Mesodermal cell (in vitro differentiated cells): ENCODE data around the gene GSE1.

Experiments
- H3K27ac ChIP-seq: 2 replicates; pipeline ENCODE4 v1.7.0; 2013; ENCODE audit warnings: mild to moderate bottlenecking, low read depth, low read length, moderate library complexity; ENCODE audit not compliant: severe bottlenecking
- H3K36me3 ChIP-seq: 2 replicates; pipeline ENCODE4 v1.7.1; 2013; ENCODE audit warnings: mild to moderate bottlenecking, low read length, moderate library complexity; ENCODE audit not compliant: control insufficient read depth, insufficient read depth
- H3K4me1 ChIP-seq: one replicate; pipeline ENCODE4 v1.7.1; 2013; ENCODE audit warnings: mild to moderate bottlenecking, low read length; ENCODE audit not compliant: insufficient read depth, control insufficient read depth, poor library complexity, severe bottlenecking
- H3K4me3 ChIP-seq: 2 replicates; pipeline ENCODE4 v1.7.0; 2013; ENCODE audit warnings: low read length, control low read depth, mild to moderate bottlenecking; ENCODE audit not compliant: insufficient read depth, poor library complexity, severe bottlenecking; ENCODE audit errors: extremely low read depth
- H3K9me3 ChIP-seq: 2 replicates; pipeline ENCODE4 v1.7.1; 2013; ENCODE audit warnings: mild to moderate bottlenecking, low read length, moderate library complexity; ENCODE audit not compliant: control insufficient read depth
- WGBS, 2 experiments: methylation state at CpG; one replicate each; pipeline ENCODE4 v1.1.5; 2013; ENCODE audit warnings: missing lambda C conversion rate in 2 of 2; ENCODE audit not compliant: insufficient coverage in 2 of 2; 5-methylcytosine and 5-hydroxymethylcytosine counted together

The GSE1 gene

DNA sequence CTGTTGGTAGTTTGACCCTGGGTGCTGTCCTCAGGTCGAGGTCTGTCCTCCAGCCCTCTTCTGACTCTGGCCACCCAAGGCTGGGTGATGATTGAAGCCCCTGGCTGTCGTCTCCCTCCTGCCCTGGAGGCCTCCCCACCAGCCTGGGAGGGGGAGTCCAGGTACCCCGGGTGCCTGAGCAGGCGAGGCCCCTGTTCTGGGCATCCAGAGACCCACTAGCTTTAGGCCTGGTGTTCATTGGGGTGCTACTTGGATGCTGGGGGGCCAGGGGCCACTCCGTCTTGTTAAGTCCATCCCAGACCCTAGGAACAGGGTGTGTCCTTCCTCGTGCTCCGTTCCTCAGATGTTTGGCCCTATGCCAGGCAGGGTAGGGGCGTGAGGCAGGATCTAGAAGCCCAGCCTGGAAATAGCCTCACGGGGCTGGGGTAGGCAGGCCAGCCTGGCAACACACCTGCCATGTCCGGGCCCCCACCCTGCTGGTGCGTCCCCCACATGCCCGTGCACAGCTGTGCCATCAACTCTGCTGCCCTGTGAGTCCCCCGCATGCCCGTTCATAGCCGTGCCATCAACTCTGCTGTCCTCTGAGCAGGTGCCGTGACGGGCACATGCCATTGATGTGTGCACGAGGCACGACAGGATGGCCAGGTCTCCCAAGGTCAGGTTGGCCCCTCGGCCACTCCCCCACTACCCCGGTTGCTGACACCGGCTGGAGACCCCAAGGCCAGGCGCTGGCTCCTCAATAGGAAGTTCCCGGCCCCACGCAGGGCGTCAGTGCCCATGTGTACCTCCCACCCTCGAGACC is 38.7 kb downstream of the GSE1 start:
- H3K36me3 ChIP-seq, result peaks cover 31% of the 10 kb centered on the region
- H3K27ac ChIP-seq, result peak overlapping the region; percentile 62
- H3K4me3 ChIP-seq, result no peak overlapping the region
- peaks cover 6% of the 10 kb centered on the region for H3K4me1 ChIP-seq
- H3K9me3 ChIP-seq, result no peaks in the 10 kb centered on the region
- WGBS, 2 experiments, result 95 to 96% methylated on average over 23 to 26 of the region's 27 CpGs

DNA sequence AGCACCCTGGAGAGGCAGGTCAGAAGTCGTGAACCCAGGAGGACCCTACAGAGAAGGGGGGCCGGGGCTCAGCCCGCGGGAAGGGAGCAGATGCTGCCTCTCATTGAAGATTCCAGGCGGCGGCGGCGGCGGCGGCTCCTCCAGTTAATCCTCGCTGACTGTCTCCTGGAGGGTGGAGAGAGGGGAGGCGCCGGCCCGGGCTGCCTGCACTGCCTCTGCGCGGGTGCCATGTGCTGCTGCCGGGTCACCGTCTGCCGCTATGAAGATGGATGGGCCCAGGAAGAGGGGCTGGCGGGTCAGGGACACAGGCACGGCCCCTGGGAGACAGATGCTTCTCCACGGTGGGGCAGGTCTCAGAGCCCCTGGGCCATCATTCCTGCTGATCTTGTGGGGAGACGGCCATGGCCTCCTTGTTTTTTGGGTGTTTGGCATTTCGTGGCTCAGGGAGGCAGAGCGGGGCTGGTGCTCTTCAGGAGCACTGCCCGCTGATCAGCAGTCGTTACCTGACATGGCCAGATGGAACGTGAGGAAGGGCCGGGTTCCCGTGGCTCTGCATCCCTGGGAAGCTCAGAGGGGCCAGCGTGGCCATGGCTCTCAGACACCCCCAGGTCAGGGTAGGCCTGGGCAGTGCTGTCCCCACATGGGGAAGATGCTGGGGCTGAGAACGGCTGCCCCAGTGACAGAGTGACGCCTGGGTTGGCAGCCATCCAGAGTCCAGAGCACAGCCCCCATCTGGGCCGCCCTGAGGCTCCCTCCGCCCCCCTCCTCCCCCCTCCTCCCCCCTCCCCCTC is 39.5 kb downstream of the GSE1 start:
- peaks cover 37% of the 10 kb centered on the region for H3K36me3 ChIP-seq
- peak overlapping the region; percentile 62 for H3K27ac ChIP-seq
- H3K9me3 ChIP-seq, result no peaks in the 10 kb centered on the region
- H3K4me1 ChIP-seq, result peaks cover 6% of the 10 kb centered on the region
- WGBS, 2 experiments, result 81 to 84% methylated on average over 26 to 28 of the region's 35 CpGs
- no peak overlapping the region for H3K4me3 ChIP-seq

DNA sequence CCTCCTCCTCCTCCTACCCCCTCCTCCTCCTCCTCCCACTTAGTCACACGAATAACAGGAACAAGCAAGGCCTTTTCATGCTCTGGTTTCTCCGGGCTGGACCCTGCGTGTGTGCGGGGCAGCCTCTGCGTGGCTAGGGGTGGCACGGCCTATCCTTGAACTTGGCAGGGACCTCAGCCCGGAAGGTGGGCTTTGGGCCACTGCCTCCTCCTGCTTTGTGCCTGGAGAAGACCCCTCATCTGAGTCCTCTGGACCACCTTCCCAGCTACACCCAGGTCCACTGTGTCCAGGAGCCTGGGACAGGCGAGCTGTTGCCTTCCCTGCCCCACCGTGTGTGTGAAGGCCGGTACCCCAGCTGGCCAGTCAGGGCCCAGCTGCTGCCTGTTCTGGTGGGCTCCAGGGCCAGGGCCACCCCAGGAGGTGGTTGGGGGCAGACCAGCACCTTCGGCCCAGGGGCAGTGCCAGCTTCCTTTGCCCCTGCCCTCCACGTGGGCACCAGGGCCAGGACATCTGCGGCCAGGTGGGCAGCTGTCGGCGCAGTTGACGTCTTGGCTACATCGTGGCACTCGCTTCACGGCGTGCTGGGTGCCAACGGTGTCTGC is 40.3 kb downstream of the GSE1 start:
- Histone ChIP-seq H3K4me3 (no peak overlapping the region), H3K27ac (no peak overlapping the region), H3K36me3 (peaks cover 45% of the 10 kb centered on the region), H3K4me1 (peaks cover 6% of the 10 kb centered on the region), H3K9me3 (no peaks in the 10 kb centered on the region)
- 90 to 95% methylated on average over 11 to 18 of the region's 21 CpGs for WGBS, 2 experiments

DNA sequence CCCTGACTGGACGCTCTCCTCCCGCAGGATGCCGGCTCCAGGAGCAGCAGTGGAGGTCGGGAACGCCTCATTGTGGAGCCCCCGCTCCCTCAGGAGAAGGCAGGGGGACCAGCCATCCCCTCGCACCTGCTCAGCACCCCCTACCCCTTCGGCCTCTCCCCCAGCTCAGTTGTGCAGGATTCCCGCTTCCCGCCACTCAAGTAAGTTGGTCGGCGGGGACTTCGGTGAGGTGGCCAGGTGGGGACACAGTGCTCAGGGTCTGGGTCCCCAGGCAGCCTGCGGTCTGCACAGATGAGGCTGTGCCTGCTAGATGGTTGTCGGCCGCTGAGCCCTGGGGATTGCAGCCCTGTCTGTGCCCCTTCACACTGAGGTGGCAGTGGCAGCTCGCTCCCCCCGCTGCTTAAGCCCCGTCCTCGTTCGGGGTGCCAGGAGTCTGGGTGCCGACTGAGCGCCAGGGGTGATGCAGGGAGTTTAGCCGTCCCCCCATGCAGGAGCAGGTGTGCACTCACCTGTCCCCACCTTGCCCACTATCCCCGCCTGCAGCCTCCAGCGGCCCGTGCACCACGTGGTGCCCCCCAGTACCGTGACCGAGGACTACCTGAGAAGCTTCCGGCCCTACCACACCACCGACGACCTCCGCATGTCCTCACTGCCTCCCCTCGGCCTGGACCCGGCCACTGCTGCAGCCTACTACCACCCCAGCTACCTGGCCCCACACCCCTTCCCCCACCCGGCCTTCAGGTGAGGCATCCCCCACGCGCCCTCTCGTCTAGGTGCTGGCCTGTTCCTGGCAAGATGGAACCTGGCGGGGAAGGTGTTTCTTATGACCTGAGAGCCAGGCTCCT is 41.4 kb downstream of the GSE1 start:
- no peaks in the 10 kb centered on the region for H3K9me3 ChIP-seq
- peaks cover 6% of the 10 kb centered on the region for H3K4me1 ChIP-seq
- H3K4me3 ChIP-seq, result no peak overlapping the region
- WGBS, 2 experiments, result 96 to 98% methylated on average over 29 to 33 of the region's 41 CpGs
- H3K27ac ChIP-seq, result no peak overlapping the region
- peaks cover 41% of the 10 kb centered on the region for H3K36me3 ChIP-seq

DNA sequence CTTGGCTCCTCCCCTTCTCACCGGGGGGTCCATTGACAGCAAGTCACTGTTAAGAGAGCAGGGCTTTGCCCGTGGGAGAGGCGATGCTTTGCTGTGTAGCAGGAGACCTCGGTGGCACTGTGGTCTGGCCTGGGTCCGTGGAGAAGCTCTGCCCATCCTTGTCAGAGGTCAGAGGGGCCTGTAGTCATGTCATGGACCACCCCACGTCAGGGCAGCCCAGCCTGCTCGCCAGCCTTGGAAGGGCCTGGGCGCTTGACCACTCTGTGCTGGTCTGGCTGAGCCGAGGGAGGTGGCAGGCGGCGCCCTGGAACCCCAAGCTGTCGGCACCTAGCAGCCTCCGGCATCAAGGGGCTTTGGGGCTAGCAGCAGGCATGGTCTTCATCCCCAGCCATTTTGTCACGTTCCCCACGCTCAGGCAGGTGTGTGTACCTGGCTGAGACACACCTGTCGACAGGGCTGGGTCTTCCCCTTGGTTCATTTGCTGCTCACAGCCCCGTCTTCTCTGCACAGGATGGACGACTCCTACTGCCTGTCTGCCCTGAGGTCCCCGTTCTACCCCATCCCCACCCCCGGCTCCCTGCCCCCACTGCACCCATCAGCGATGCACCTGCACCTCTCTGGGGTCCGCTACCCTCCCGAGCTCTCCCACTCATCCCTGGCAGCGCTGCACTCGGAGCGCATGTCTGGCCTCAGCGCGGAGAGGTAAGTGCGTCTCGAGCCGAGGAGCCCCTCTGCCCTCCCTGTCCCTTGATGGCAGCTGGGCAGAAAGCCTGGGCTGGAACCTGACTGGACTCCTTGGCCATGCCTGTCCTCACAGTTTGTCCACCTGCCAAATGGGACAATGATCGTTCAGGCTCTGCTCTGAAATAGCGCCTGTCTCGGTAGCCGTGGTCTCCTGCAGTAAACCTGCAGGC is 42.4 kb downstream of the GSE1 start:
- no peaks in the 10 kb centered on the region for H3K9me3 ChIP-seq
- no peak overlapping the region for H3K4me3 ChIP-seq
- H3K36me3 ChIP-seq, result peaks cover 41% of the 10 kb centered on the region
- H3K4me1 ChIP-seq, result peaks cover 10% of the 10 kb centered on the region
- H3K27ac ChIP-seq, result no peak overlapping the region
- 92 to 95% methylated on average over 31 to 34 of the region's 35 CpGs for WGBS, 2 experiments

DNA sequence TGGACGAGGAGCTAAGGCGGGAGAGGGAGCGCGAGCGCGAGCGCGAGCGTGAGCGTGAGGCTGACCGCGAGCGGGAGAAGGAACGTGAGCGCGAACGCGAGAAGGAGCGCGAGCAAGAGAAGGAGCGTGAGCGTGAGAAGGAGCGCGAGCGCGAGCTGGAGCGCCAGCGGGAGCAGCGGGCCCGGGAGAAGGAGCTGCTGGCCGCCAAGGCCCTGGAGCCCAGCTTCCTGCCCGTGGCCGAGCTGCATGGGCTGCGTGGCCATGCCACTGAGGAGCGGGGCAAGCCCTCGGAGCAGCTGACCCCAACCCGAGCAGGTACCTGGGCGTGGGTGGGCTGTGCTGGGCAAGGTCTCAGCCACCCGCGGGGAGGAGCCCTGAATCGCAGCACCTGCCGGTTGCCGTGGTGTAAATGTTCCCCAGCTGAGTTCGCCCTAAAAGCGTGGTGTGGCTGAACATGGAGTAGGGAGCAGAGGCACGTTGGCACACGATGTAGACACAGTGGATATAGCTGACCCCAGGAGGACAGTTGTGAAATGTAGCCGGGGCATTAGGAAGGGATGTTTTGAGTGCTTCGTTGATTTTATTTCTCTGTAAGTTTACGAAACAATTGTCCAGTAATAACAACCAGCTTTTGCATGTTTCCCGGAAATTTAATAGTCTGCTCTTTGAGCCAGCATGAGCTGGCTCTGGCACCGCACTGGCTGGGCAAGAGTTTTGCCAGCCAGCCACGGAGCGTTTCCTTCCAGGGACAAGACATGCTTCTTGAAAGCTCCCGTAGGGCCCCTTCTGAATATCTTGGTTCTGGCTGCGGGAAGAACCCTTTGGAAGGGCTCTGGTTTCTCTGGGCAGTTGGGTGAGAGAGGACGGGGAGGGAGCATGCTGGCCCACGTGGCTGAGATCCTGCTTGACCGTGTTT is 43.5 kb downstream of the GSE1 start:
- H3K4me3 ChIP-seq, result no peak overlapping the region
- H3K4me1 ChIP-seq, result peaks cover 7% of the 10 kb centered on the region
- no peak overlapping the region for H3K27ac ChIP-seq
- WGBS, 2 experiments, result 95 to 97% methylated on average over 56 to 59 of the region's 59 CpGs
- peaks cover 41% of the 10 kb centered on the region for H3K36me3 ChIP-seq
- H3K9me3 ChIP-seq, result no peaks in the 10 kb centered on the region

DNA sequence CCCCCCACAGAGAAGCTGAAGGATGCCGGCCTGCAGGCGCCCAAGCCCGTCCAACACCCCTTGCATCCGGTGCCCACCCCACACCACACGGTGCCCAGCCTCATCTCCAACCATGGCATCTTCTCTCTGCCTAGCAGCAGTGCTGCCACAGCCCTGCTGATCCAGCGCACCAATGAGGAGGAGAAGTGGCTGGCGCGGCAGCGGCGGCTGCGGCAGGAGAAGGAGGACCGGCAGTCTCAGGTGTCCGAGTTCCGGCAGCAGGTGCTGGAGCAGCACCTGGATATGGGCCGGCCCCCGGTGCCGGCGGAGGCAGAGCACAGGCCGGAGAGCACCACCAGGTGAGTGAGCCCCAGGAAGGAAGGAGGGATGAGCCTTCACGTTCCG is 44.1 kb downstream of the GSE1 start:
- Histone ChIP-seq H3K4me1 (peaks cover 7% of the 10 kb centered on the region), H3K36me3 (peaks cover 41% of the 10 kb centered on the region), H3K9me3 (no peaks in the 10 kb centered on the region), H3K27ac (no peak overlapping the region), H3K4me3 (no peak overlapping the region)
- 97% methylated on average over 15 to 17 of the region's 21 CpGs for WGBS, 2 experiments

DNA sequence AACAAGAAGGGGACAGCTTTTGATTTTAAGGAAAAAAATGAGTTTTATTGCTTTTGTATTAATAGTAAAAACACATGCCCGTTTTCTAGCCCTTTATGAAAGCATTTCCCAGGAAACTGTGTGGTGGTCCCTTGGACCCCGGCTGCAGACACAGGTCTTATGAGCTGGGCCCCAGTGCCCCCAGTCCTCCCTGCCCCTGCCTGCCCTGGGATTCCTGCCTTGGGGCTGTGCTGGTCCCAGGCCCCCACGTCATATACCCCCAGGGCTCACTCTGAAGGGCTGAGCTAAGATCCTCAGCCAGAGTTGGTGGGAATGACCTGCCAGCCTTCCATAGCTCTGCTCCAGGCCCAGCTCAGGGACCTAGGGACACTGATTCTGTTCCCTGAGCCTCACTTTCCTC is 44.9 kb downstream of the GSE1 start:
- H3K4me3 ChIP-seq, result no peak overlapping the region
- no peaks in the 10 kb centered on the region for H3K9me3 ChIP-seq
- peaks cover 7% of the 10 kb centered on the region for H3K4me1 ChIP-seq
- H3K27ac ChIP-seq, result no peak overlapping the region
- peaks cover 47% of the 10 kb centered on the region for H3K36me3 ChIP-seq
- 89 to 91% methylated on average over 3 of the region's 3 CpGs for WGBS, 2 experiments
